GM12878 (cell line): ENCODE results near the gene ARF3. TPM values are rescaled to one million over a fixed set of nuclear protein-coding genes. Genes with fewer than 3 reads are reported as not detected.

Experiments
- ATAC-seq: fragments of 200-7000 bp; cut with Tn5 transposase; 3 replicates; pipeline ENCODE4 v1.9.1; 2020; ENCODE audit warnings: mild to moderate bottlenecking, moderate library complexity
- BruUV-seq: library from RNA; stranded (reverse); fragments of 400-500 nt; replicated peaks from 2 replicates; lab custom pipeline; 2021; lab: Mats Ljungman, UMichigan
- CTCF ChIA-PET: fragments of 300-600 bp; sonication (Branson Sonifier 250); formaldehyde crosslinking; extraction: SDS; loops from one replicate; lab custom pipeline; 2021; ENCODE audit warnings: inconsistent platforms; lab: Yijun Ruan, JAX
- POLR2A ChIA-PET: fragments of 350-600 bp; formaldehyde crosslinking; extraction: SDS; loops from one replicate; lab custom pipeline; 2021; ENCODE audit warnings: inconsistent platforms; lab: Charles Lee
- RAD21 ChIA-PET: fragments of 300-600 bp; sonication (Branson Sonifier 250); formaldehyde crosslinking; loops from one replicate; lab custom pipeline; 2023; ENCODE audit warnings: antibody characterized with exemption; ENCODE audit not compliant: unreplicated experiment; lab: Charles Lee
- SMC1A ChIA-PET: fragments of 300-600 bp; sonication (Branson Sonifier 250); formaldehyde crosslinking; loops from one replicate; lab custom pipeline; 2023; ENCODE audit not compliant: unreplicated experiment, uncharacterized antibody; lab: Charles Lee
- DNase-seq: peaks from one replicate; pipeline ENCODE4 v3.0.0-alpha.2; 2011; ENCODE audit warnings: low read depth, low spot score
- FAIRE-seq: peaks from 3 replicates; lab custom pipeline; 2011; peaks lifted over from hg19 to GRCh38; lab: Jason Lieb, UNC
- H2AFZ ChIP-seq: 2 replicates; pipeline ENCODE4 v1.6.0; 2011; ENCODE audit warnings: low read depth, low read length, control low read depth; ENCODE audit not compliant: control insufficient read depth
- H3K27ac ChIP-seq: 2 replicates; pipeline ENCODE4 v1.5.1; 2011; ENCODE audit warnings: control low read depth; ENCODE audit not compliant: control insufficient read depth, insufficient read depth
- H3K27me3 ChIP-seq, 2 experiments: replicated peaks in 1 of 2; 2 replicates each; pipeline versions ENCODE4 v1.6.0 to v1.6.1; 2011; ENCODE audit warnings: low read length in 1 of 2; ENCODE audit not compliant: control insufficient read depth in 2 of 2, insufficient read depth in 2 of 2
- H3K36me3 ChIP-seq, 2 experiments: 2 replicates each; pipeline ENCODE4 v1.5.1; 2011; ENCODE audit warnings: low read length in 1 of 2; ENCODE audit not compliant: control insufficient read depth in 2 of 2, insufficient read depth in 2 of 2
- H3K4me1 ChIP-seq: 2 replicates; pipeline ENCODE4 v1.6.1; 2011; ENCODE audit warnings: mild to moderate bottlenecking, low read length, moderate library complexity, mixed read lengths; ENCODE audit not compliant: control insufficient read depth, insufficient read depth
- H3K4me2 ChIP-seq: 2 replicates; pipeline ENCODE4 v1.6.0; 2011; ENCODE audit warnings: control low read depth; ENCODE audit not compliant: control insufficient read depth, insufficient read depth
- H3K4me3 ChIP-seq: fragments of 200-600 bp; sonication (generic); 2 replicates; pipeline ENCODE4 v1.5.1; 2016
- H3K79me2 ChIP-seq: 2 replicates; pipeline ENCODE4 v1.6.0; 2011; ENCODE audit warnings: low read length; ENCODE audit not compliant: control insufficient read depth, insufficient read depth
- H3K9ac ChIP-seq: 2 replicates; pipeline ENCODE4 v1.8.0; 2011; ENCODE audit warnings: low read length, control low read depth, mixed read lengths; ENCODE audit not compliant: control insufficient read depth, insufficient read depth
- H3K9me3 ChIP-seq: replicated peaks from 3 replicates; pipeline ENCODE4 v1.5.1; 2011; ENCODE audit warnings: mild to moderate bottlenecking, low read length; ENCODE audit not compliant: control insufficient read depth, insufficient read depth
- H4K20me1 ChIP-seq: 2 replicates; pipeline ENCODE4 v1.6.0; 2011; ENCODE audit not compliant: control insufficient read depth, insufficient read depth
- BMI1 ChIP-seq: fragments of 450-650 bp; IDR thresholded peaks from 2 replicates; pipeline ENCODE4 v1.6.1; 2016; ENCODE audit warnings: mild to moderate bottlenecking, moderate library complexity, borderline replicate concordance
- CBFB ChIP-seq: IDR thresholded peaks from 2 replicates; pipeline ENCODE4 v1.6.1; 2016; ENCODE audit warnings: antibody characterized with exemption, low read depth
- CREB1 ChIP-seq: IDR thresholded peaks from 2 replicates; pipeline ENCODE4 v1.6.1; 2012; ENCODE audit warnings: low read depth, mild to moderate bottlenecking, inconsistent platforms
- E4F1 ChIP-seq: fragments of 450-650 bp; IDR thresholded peaks from 2 replicates; pipeline ENCODE4 v1.6.1; 2018; ENCODE audit warnings: borderline replicate concordance, mild to moderate bottlenecking; ENCODE audit not compliant: partially characterized antibody
- FOXM1 ChIP-seq: IDR thresholded peaks from 2 replicates; pipeline ENCODE4 v1.6.1; 2012; ENCODE audit warnings: low read depth, mild to moderate bottlenecking, inconsistent platforms, low read length, moderate library complexity
- IKZF1 ChIP-seq: fragments of 450-650 bp; conservative IDR thresholded peaks from 2 replicates; pipeline ENCODE4 v1.6.1; 2017; ENCODE audit warnings: antibody characterized with exemption, mild to moderate bottlenecking
- MYC ChIP-seq: IDR thresholded peaks from 2 replicates; pipeline ENCODE4 v1.6.1; 2011; ENCODE audit warnings: mild to moderate bottlenecking, low read length, moderate library complexity, inconsistent platforms; ENCODE audit not compliant: insufficient read depth, insufficient replicate concordance, insufficient read length, severe bottlenecking
- NBN ChIP-seq: fragments of 450-650 bp; IDR thresholded peaks from 2 replicates; pipeline ENCODE4 v1.6.1; 2016
- NR2F1 ChIP-seq: fragments of 450-650 bp; conservative IDR thresholded peaks from 2 replicates; pipeline ENCODE4 v1.6.1; 2017; ENCODE audit warnings: mild to moderate bottlenecking
- PAX8 ChIP-seq: fragments of 450-650 bp; IDR thresholded peaks from 2 replicates; pipeline ENCODE4 v1.6.1; 2017; ENCODE audit warnings: mild to moderate bottlenecking, moderate library complexity
- RELB ChIP-seq: fragments of 450-650 bp; IDR thresholded peaks from 2 replicates; pipeline ENCODE4 v1.6.1; 2017; ENCODE audit warnings: low read depth, mild to moderate bottlenecking, moderate library complexity
- SMAD5 ChIP-seq: IDR thresholded peaks from 2 replicates; pipeline ENCODE4 v1.6.1; 2016; ENCODE audit warnings: antibody characterized with exemption, low read depth
- SREBF2 ChIP-seq: IDR thresholded peaks from 2 replicates; pipeline ENCODE4 v1.6.1; 2012; ENCODE audit warnings: mild to moderate bottlenecking, low read length
- TCF12 ChIP-seq: IDR thresholded peaks from 2 replicates; pipeline ENCODE4 v1.6.1; 2011; ENCODE audit warnings: low read depth, mild to moderate bottlenecking, low read length
- USF2 ChIP-seq: IDR thresholded peaks from 2 replicates; pipeline ENCODE4 v1.6.1; 2011; ENCODE audit warnings: low read depth, low read length, improper control_type of control experiment, borderline replicate concordance
- WGBS: methylation state at CpG from one replicate; pipeline ENCODE4 v1.1.6; 2016; ENCODE audit warnings: low lambda C conversion rate; ENCODE audit not compliant: insufficient replicate concordance, insufficient coverage; ENCODE audit errors: missing lambda C conversion rate; 5-methylcytosine and 5-hydroxymethylcytosine counted together
- in situ Hi-C: fragments of 300-500 bp; cut with MboI; formaldehyde crosslinking; loops from 9 replicates; pipeline ENCODE4 v1.14.3; 2018; ENCODE audit warnings: mixed read lengths
- intact Hi-C: fragments of 100-400 bp; cut with micrococcal nuclease; formaldehyde crosslinking; loops from one replicate; pipeline ENCODE4 v1.14.2; 2022; ENCODE audit not compliant: unreplicated experiment
- polyA plus RNA-seq, 11 experiments: library from polyadenylated mRNA; depleted of rRNA in 4 of 11; unstranded in 6 of 11; stranded (reverse) in 5 of 11; fragments of >200 nt; fragmentation: Nextera tagmentation in 4 of 11; fragmentation: Illumina TruSeq in 1 of 11; extraction: Ambion mirVana in 4 of 11; extraction: Trizol in 1 of 11; gene quantifications; 1 replicate in 1 of 11; 2 replicates in 10 of 11; pipeline versions ENCODE4 v1.2.1 to v1.2.3, GENCODE V29; 2011 to 2016; ENCODE audit warnings: inconsistent platforms in 2 of 11, missing spikeins in 2 of 11, low read depth in 1 of 11
- total RNA-seq, 4 experiments: library from RNA; depleted of rRNA in 3 of 4; stranded (reverse); fragments of >200 nt in 3 of 4; fragmentation: Illumina TruSeq in 1 of 4; extraction: Trizol in 1 of 4; gene quantifications; 2 replicates each; pipeline versions ENCODE4 v1.2.1 to v1.2.3, GENCODE V29; 2013 to 2021

ARF3 gene
- total and polyA plus RNA-seq, 10 of the 15 experiments (the other 5 are each of a cell fraction or from before 2014, with no cell fraction given), result 8.7 to 263 (median 74.4) TPM

GRCh38 chr12:48924617-48925303 is 32.5 kb downstream of the ARF3 start:
- POLR2A ChIA-PET, result interaction anchor here (0.7 to 1.7 kb wide), 15 partner anchors 10 to 131 kb away, joined by 3 to 8 read pairs (median 4); partner anchors contain the start of genes ARF3 and WNT1
- TF ChIP-seq E4F1 (peak; percentile 42), IKZF1 (no peak; the same call in 1 of the 2 replicates), CREB1 (peak; percentile 59; the same call in 1 of the 2 replicates), TCF12 (0 out of 2 replicates have a peak, but pooled peaks have one; percentile 10), NBN (peak; percentile 59; the same call in 1 of the 2 replicates), RELB (no peak), MYC (peak; percentile 94), CBFB (0 out of 2 replicates have a peak, but pooled peaks have one; percentile 43), SREBF2 (no peak), BMI1 (no peak), SMAD5 (0 out of 2 replicates have a peak, but pooled peaks have one; percentile 27), PAX8 (no peak), NR2F1 (0 out of 2 replicates have a peak, but pooled peaks have one; percentile 24), USF2 (peak; percentile 28; the same call in 1 of the 2 replicates), FOXM1 (no peak)

More at GRCh38 chr12:48924617-48925303, 32.5 kb downstream of the ARF3 start:
- Histone ChIP-seq H3K27me3 (no peaks in the 10 kb centered on the region), H2AFZ (peak overlapping the region; percentile 96), H3K4me2 (peak overlapping the region; percentile 94), H3K27ac (peak overlapping the region; percentile 90), H3K9ac (peak overlapping the region; percentile 96), H3K9me3 (no peaks in the 10 kb centered on the region), H4K20me1 (no peaks in the 10 kb centered on the region), H3K4me1 (peaks cover 22% of the 10 kb centered on the region), H3K36me3 (no peaks in the 10 kb centered on the region; a peak in 3 of 4 replicates), H3K4me3 (peak overlapping the region; percentile 98), H3K79me2 (peaks cover 10% of the 10 kb centered on the region)
- RAD21 ChIA-PET, result interaction anchor here (0.6 to 4.9 kb wide), 17 partner anchors 12 to 270 kb away, joined by 3 to 35 read pairs (median 4); partner anchors contain the start of genes ARF3, DDX23, RHEBL1 and RND1
- peak; percentile 59 for FAIRE-seq
- in situ Hi-C loops (no loop called here), intact Hi-C loops (loop anchor here (1.0 to 2.0 kb wide), 3 partner anchors 54 to 72 kb away; partner anchors contain the start of genes DDX23 and WNT1)
- DNase-seq, result peak; percentile 40
- CTCF ChIA-PET, result interaction anchor here (0.6 to 5.8 kb wide), 31 partner anchors 10 to 175 kb away, joined by 3 to 93 read pairs (median 8); partner anchors contain the start of genes ARF3, CACNB3, DDX23 and RHEBL1
- peak; percentile 92 for ATAC-seq
- under 1% methylated on average over 31 of the region's 43 CpGs for WGBS
- BruUV-seq, result TSS peak; percentile 58
- SMC1A ChIA-PET, result interaction anchor here (0.6 to 4.3 kb wide), 14 partner anchors 10 to 72 kb away, joined by 3 to 23 read pairs (median 6); partner anchors contain the start of genes DDX23 and WNT1
